Stimulated activated CD8-positive, alpha-beta memory T cell treated with anti-CD3 and anti-CD28 coated beads, Interleukin-2, amount 100 ng/mL, for 1 hour (primary cell): ENCODE results near the gene CLSTN3.
"Not testable (repeated sequence)": the region's sequence is repeated elsewhere in the genome, so short reads cannot be mapped to it uniquely, and the experiment has no call there.

Experiments used
- DNase-seq, 2 donors: peaks; one replicate each; pipeline ENCODE4 v3.0.0-alpha.2; 2020; ENCODE audit warnings: low read depth in 2 of 2

The CLSTN3 gene

DNA sequence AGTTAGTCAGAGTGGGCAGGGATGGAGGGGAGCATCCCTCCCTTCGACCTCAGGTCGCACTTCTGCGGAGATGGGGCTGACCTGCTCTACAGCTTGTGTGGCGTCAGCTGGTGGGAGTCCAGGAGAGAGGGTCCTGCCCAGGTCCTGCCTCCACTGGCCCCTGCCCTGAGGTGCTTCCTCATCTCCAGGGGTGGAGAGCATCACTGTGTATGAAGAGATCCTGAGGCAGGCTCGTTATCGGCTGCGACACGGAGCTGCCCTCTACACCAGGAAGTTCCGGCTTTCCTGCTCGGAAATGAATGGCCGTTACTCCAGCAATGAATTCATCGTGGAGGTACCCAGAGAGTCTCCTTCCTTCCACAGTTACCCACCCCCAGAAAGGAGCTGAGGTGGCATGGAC, 20.2 kb downstream of the CLSTN3 start:
- DNase-seq, result no peak

DNA sequence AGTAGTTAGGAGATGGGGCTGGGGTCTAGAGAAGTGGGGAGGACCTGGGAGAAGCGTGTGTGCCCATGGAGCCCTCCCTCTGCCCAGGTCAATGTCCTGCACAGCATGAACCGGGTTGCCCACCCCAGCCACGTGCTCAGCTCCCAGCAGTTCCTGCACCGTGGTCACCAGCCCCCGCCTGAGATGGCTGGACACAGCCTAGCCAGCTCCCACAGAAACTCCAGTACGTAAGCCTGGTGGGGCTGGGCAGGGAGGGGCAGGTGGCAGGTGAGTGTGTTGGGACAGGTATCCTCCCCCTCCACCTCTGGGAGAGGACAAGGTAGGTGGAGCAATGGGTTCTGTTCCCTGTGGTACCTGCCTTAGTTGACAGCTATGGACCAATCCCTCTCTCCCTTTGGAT, 20.7 kb downstream of the CLSTN3 start:
- DNase-seq, result no peak

DNA sequence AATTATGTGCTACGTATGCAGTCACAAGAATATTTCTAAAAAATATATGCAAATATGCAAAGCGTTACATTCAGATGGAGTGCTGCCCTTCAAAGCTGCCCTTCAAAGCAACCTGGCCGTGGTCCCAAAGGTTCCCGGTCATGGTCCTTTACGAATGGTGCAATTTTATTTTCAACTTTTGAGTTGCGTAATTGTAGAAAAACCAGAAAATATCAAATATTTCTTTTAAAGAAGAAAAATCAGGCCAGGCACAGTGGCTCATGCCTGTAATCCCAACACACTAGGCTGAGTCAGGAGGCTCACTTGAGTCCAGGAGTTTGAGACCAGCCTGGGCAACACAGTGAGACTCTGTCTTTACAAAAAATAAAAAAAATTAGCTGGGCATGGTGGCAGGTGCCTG, 21.4 kb downstream of the CLSTN3 start:
- no peak for DNase-seq

DNA sequence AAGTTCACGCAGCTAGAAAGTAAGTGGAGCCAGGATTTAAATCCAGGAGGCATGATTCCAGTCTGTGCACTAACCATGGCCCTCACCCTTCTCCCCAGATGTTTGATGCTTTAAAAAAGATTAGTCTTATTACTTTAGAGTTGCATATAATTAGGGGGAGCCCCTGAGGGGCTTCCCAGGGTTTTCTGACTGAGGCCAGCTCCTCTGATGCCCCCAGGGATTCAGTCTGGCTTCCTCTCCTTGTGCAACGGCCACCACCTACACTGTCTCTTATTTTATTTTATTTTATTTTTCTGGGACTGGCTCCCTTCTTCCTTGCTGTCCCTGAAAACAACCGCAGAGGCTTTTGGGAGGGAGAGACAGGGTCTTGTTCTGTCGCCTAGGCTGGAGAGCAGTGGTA, 22.6 kb downstream of the CLSTN3 start:
- no peak for DNase-seq

DNA sequence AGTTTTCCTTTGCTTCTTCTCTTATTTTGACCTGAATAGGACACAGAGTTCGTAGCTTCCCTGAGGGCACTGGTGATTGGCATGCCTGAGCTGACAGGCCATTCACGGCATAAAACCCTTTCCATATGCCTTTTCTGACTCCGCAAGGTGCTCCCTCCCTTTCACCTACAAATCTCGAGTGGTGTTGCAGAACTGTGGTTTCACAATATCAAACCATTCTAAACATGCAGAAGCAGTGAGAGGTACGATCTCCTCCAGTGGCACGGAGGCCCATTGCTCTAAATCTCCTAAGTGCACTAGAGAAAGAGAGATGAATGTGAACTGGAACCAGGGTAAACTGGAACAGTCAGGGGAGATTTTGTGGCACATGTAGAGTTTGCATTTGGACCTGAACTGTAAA, 23.9 kb downstream of the CLSTN3 start:
- DNase-seq, result no peak

DNA sequence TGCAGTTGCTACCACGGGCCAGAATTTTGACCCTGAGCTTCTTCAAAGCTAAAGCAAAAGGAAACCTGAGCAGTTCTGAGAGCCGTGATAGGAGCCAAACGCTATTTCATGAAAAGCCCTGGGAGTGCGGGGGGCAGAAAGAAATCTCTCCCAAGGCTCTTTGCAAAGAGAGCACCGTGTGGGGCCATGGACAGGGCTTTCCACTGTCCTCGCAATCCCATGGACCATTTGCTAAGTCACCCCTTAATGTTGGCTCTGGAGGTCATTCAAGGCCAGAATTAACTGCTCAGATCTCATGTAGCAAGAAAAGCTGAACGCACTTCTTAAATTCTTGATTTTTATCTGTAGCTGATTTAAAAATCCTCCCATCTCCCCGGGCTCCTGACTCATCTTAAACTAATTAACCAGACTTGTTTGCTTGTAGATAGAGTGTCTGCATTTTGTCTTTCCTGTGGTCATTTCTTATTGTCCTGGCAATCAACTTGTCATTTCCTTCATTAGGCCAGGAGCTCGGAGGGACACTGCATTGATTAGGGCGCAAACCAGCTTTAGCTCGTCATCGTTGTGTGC, 24.8 kb downstream of the CLSTN3 start:
- DNase-seq, result no peak

DNA sequence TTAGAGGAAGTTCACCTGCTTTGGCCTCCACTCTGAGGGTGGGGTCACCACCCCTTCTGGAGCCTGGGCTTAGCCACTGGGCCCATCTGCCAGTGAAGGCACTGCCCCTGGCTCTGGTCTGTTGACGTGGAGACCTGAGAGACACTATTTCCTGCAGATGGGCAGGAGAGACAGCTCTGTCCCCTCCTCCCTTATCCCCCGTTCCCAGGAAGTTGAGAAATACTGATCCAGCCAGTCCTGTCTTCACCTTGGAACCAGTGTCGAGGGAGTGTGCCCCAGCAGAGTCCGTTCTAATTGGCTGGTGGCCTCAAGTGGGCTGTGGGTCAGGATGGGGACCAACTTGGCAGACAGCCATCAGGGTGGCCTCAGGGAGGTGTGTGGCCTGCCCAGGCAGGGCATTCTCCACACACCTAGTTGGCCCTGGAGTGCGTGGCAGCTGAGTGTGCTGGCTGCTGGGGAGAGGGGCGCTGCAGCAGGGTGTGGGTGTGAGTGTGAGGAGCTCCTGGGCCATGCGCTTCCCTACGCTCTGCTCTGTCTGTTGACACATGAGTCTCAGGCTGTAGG, 25.4 kb downstream of the CLSTN3 start:
- DNase-seq, result no peak

DNA sequence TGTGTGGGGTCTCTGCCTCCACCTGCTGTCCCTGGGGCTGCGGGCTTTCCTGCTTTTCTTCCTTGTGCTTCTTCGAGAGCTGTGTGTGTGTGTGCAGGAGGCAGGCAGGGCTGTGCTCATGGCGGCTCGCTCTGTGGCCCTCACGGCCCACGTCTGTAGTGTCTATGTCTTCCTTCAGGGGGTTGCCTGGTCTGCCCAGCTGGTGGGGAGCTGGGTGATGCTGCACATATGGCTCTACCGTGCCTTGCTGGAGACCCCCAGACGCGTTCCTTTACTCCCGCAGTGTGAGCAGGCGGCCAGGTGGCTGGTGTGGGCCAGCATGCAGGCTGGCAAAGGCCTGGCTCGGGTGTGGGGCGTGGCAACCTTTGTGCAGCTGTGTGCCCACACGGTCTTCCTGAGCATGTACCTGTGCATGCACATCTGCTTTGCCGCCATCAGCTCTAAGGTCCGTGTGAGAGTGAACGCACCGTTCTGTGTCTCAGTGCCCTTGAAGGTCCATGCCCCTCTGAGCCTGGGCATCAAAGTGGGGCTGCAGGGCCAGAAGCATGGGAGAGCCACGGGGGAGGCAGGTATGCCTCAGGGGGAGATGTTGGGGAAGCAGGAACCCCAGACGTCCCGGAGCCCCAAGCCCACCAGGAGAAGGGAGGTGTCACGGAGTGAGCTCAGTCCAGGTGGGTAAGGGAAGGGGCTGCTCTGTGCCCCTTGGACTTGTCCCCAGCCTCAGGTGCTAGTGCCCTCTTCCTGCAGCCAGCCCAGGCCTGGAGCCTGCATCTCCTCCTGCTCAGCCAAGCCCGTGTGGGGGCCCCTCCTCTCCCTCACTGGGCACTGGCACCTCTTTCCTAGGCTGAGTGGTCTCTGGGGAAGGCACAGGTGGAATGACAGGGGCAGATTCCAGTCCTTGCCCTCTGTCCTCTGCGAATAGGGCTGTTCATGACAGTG, 26.4 kb downstream of the CLSTN3 start:
- DNase-seq, result no peak

DNA sequence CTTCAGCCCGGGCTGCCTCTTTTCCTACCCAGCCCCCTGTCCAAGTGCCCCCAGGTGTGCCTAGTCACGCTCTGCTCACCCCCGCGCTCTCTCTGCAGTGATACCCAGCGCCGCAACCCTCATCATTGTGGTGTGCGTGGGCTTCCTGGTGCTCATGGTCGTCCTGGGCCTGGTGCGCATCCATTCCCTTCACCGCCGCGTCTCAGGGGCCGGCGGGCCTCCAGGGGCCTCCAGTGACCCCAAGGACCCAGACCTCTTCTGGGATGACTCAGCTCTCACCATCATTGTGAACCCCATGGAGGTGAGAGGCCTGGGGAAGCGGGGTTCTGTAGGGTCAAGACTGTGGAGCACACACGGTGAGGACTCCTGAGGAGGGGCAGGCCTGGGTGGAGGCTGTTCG, 27.2 kb downstream of the CLSTN3 start:
- DNase-seq, result no peak

DNA sequence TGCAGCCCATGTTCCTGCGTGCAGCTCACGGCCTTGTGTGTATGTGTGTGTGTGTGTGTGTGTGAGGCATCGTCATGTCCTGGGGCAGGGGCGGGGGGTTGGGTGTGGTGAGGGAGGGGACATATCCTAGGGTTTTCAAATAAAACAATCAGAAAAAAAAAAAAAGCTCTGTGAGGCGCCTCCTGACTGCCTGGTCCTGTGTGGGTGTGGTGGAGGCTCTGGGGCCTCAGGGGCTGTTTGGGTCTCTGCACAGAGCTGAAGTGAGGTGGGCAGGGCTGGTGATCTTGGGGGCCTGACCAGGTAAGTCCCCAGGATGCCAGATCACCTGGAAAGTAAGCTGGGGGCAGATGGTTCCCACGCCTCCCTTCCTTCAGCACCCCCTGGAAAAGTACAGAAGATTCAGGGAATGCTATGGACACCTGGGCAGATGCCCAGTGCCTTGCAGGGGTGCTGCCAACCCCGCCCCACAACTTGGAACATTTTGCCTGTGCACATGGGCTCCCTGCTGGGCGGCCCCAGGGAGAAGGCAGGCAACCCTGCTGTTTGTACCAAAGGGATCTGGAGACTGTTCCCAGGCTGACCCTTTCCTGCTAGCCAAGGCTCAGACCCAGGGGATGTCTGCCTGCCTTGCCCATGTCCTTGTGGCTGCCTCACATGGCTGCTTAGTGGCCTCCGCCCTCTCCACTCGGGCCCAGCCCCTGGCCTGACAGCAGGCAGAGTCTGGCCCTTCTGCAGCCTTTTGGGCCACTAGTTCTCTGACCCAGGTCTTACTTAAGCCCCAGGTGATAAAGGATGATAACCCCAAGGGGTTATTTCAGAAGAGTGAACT, 28.8 kb downstream of the CLSTN3 start:
- no peak for DNase-seq

DNA sequence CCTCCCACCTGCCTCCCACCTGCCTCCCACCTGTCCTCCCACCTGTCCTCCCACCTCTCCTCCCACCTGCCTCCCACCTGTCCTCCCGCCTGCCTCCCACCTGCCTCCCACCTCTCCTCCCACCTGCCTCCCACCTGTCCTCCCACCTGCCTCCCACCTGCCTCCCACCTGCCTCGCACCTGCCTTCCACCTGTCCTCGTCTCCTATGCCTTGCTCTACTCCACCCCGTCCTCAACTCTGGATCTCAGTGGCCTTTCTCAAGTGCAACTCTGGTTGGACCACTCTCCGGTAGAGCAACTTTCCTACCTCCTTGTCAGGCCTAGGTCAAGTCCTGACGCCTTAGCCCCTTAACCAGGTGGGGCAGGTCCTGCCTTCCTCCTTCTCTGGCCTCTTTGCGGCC, 30.0 kb downstream of the CLSTN3 start:
- DNase-seq, result no peak

DNA sequence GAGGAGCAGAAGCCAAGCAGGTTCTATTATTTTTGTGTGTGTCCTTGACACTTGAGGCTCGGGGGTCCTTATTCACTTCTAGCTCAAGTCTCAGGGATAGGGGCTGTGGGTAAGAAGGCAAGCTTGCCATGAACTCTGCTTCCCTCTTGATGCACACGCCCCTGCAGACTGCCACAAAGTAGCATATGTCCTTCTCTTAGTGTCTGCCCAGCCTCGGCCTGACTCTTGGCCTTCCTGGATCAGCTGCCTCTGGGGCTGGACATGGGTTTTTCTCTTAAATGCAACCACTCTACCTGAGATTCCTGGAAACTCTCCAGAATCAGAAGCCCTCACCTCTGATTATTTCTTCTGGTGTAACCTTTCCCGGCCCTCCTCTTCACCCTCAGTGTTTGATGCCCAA, 31.2 kb downstream of the CLSTN3 start:
- no peak for DNase-seq

DNA sequence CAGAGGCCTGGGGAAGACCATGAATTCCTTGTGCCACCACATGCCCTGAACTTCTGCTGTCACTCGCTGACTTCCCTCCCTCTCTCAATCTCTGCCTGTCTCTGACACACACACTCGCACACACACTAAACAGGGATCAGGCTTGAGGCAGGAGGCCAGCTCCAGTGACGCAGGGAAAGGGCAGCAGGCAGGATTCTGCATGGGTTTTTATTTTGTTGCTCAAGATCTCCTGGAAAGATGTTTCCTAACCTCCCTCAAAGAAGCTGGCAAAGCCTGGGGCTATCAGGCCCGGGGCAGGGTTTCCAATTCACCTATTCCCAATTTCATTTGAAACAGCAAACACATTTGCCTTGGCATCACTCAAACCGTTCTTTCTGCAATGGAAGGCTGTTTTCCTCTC, 31.6 kb downstream of the CLSTN3 start:
- no peak for DNase-seq

DNA sequence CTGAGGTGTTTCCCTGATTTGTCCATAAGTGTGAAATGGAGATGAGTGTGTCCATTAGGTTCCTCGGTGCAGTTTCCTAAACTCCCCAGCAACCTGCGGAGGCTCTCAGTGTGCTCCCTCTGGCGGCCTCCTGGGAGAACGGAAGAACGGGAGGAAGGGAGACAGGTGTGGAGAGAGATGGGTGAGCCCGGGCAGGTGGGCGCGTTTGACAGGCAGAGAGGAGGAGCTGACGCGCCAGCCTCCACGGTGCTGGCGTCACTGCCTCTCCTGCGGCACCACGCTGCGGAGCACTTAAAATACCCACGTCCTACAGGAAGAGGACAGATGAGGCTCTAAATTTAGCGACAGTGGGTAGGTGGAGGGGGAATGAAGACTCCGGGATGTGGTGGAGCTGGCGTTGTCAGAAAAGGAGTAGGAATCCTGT, 32.5 kb downstream of the CLSTN3 start:
- DNase-seq, result no peak

DNA sequence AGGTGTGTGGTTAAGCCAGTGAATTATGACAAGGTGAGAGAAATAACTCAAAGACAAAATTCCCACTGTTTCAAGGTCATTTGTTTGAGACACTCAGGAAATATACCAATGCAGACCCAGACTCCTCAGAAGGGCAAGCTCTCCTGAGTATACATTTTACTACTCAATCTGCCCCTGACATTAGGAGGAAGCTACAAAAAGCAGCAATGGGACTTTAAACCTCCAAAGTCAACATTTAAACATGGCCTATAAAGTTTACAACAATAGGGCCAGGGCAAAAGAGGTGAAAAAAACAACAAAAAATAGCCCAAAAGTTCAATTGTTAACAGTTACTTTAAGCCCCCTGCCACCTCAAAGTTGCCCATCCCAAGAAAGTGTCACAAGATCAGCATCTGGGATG, 39.8 kb downstream of the CLSTN3 start:
- no peak for DNase-seq

DNA sequence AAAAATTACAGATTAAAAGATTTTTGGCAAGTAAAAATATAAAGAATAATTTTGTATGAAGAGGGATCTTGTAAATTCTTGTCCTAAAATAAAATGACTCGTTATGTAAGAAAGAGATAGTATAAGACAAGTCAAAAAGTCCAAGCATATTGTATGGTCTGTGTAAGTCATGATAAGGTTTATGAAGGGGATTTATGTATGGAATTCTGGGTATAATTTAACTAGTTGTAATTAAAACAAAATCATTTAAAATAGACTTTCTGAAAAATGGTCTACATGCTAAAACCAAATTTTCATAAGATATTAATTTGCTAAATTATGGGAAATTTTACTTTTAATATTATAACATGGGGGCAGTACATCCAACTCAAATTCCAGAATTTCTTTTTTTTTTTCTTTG, 41.7 kb downstream of the CLSTN3 start:
- DNase-seq, result no peak

DNA sequence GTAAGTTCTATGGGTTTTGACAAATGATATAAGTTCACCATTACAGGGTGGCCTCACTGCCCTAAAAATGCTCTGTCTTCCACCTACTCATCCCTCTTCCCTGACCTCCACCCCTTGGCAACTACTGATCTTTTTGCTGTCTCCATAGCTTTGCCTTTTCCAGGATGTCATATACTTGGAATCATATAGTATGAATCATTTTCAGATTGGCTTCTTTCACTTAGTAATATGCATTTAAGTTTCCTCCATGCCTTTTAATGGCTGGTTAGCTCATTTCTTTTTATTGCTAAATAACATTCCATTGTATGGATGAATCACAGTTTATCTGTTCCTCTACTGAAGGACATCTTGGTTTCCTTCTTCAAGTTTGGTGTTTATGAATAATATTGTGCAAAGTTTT, 45.3 kb downstream of the CLSTN3 start:
- DNase-seq, result no peak

DNA sequence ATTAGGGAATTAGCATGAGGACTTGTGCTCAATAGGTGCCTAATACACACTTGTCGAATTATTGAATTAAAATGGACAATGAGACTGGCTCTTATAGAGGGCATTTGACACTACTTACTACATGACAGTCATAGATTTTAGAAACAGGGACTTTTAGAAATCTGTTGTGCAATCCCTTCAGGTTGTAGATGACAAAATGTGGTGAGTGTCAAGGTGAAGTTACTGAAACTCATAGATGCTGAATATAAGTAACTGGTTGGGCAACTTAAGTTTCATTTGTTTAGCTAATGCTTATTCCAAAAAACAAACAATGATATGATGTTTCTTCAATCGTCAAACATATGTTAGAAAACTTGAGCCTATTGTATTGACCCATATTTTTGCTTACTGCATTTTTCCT, 46.4 kb downstream of the CLSTN3 start:
- no peak for DNase-seq

DNA sequence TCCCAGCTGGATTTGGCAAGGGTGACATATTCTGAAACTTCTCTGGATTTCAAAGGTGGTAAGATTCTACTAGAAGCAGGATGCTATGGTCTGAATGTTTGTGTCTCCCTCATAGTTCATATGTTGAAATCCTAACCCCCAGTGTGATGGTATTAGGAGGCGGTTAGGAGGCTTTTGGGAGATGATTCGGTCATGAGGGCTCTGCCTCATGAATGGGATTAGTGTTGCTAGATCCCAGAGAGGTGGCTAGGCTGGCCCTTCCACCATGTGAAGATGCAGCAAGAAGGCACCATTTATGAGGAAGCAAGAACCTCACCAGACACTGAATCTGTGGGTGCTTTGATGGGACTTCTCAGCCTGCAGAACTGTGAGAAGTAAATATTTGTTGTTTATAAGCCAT, 48.3 kb downstream of the CLSTN3 start:
- DNase-seq, result no peak

DNA sequence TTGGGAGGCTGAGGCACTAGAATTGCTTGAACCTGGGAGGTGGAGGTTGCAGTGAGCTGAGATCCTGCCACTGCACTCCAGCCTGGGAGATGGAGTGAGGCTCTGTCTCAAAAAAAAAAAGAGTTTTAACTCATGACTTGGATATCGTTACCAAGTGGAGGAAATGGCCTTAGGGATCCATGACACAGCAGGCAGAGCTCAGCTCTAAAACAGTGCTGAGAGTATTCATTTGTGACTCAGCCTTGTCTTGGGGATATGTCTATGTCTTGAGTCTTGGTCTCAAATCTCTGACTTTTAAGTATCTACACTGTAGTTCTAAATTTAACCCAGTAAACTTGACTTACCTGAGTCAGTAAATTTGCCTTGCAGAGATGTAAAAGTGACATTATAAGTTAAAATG, 50.5 kb downstream of the CLSTN3 start:
- no peak for DNase-seq

DNA sequence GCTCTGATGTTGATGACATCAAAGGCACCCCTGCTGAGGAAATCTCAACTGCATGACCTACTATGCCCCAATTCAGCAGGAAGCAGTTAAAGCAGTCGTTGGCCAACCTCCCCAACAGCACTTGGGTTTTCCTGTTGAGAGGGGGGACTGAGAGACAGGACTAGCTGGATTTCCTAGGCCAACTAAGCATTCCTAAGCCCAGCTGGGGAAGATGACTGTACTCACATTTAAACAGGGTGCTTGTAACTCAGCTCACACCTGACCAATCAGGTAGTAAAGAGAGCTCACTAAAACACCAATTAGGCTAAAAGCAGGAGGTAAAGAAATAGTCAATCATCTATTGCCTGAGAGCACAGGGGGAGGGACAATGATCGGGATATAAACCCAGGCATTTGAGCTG, 55.9 kb downstream of the CLSTN3 start:
- not testable (repeated sequence) for DNase-seq
